ENCODE data around the gene SLC12A3. TPM values are rescaled to one million over a fixed set of nuclear protein-coding genes. Genes with fewer than 3 reads are reported as not detected.

Gene SLC12A3, protein sequence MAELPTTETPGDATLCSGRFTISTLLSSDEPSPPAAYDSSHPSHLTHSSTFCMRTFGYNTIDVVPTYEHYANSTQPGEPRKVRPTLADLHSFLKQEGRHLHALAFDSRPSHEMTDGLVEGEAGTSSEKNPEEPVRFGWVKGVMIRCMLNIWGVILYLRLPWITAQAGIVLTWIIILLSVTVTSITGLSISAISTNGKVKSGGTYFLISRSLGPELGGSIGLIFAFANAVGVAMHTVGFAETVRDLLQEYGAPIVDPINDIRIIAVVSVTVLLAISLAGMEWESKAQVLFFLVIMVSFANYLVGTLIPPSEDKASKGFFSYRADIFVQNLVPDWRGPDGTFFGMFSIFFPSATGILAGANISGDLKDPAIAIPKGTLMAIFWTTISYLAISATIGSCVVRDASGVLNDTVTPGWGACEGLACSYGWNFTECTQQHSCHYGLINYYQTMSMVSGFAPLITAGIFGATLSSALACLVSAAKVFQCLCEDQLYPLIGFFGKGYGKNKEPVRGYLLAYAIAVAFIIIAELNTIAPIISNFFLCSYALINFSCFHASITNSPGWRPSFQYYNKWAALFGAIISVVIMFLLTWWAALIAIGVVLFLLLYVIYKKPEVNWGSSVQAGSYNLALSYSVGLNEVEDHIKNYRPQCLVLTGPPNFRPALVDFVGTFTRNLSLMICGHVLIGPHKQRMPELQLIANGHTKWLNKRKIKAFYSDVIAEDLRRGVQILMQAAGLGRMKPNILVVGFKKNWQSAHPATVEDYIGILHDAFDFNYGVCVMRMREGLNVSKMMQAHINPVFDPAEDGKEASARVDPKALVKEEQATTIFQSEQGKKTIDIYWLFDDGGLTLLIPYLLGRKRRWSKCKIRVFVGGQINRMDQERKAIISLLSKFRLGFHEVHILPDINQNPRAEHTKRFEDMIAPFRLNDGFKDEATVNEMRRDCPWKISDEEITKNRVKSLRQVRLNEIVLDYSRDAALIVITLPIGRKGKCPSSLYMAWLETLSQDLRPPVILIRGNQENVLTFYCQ
- 0.16 TPM in 1 of 2 replicates, not detected in the other for total RNA-seq
- polyA plus RNA-seq (2012): 0.06 TPM

DNA sequence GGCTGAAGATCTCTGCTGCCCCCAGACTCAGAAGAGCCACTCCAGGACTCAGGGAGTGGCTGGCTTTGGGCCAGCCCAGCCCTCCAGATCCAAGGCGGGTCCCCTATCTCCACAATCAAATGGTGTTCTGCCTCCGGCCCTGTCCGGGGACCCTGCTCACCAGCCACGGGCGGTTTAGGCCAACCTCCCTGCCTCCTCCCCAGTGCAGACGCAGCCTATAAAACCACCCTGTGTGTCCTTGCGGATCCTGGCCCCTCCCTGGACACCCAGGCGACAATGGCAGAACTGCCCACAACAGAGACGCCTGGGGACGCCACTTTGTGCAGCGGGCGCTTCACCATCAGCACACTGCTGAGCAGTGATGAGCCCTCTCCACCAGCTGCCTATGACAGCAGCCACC, at the start of gene SLC12A3:
TSS of gene SLC12A3 (plus strand) at position 248 of the 400 bp plus-strand sequence. CDS start at position 277, 29 bp downstream.
- no peak for DNase-seq (ENCODE audit: low read depth)

DNA sequence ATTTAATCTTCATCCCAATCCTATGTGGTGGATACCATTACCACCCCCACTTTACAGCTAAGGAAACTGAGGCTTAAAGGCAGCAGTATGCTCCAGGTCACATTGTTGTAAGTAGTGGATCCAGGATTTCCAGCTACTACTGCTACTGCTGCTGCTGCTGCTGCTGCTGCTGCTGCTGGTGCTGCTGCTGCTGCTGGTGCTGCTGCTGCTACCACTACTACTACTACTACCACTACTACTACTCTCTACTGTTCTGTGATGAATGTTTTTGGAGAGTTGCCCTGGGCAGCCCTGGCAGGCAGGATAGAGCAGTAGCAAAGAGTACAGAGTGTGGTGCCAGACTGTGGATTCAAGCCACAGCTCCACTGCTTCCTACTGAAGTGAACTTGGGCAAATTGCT, 49.3 kb upstream of the SLC12A3 start:
- no peak for DNase-seq (ENCODE audit: low read depth)

DNA sequence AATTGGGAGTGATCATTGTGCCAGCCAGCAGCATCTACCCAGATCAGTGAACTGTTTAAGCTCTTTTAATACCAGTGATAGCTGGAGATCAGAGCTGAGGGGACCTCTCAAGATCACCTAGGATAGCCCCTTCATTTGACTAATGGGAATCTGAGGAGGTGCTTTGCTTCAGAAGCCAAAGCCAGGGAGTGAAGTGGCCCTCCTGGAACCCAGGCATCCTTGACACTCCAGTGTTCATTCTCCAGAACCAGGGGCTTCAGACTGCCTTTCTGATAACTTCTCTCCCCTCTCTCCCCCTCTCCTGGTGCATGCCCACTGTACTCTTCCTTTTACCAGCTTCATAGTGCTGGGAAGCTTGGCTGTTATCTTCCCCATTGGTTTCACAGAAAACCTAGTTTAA, 48.0 kb upstream of the SLC12A3 start:
- no peak for DNase-seq (ENCODE audit: low read depth)

DNA sequence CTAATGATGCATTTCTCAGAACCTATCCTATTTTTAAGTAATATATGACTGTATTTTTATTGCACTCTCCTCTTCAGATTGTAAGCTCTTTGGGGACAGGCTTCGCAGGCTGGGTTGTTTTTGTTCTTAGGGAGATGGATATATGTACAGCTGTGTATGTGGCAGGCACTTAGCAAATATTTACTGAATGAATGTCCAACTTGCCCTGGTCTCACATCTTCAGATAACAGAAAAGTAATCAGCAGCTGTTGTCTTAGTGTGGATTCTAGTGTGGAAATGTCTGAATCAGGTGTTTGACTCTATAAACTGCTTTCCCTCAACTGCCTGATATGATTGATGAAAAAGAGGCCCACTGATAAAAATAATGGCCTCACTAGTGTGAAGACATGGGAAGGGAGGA, 47.1 kb upstream of the SLC12A3 start:
- no peak for DNase-seq (ENCODE audit: low read depth)

DNA sequence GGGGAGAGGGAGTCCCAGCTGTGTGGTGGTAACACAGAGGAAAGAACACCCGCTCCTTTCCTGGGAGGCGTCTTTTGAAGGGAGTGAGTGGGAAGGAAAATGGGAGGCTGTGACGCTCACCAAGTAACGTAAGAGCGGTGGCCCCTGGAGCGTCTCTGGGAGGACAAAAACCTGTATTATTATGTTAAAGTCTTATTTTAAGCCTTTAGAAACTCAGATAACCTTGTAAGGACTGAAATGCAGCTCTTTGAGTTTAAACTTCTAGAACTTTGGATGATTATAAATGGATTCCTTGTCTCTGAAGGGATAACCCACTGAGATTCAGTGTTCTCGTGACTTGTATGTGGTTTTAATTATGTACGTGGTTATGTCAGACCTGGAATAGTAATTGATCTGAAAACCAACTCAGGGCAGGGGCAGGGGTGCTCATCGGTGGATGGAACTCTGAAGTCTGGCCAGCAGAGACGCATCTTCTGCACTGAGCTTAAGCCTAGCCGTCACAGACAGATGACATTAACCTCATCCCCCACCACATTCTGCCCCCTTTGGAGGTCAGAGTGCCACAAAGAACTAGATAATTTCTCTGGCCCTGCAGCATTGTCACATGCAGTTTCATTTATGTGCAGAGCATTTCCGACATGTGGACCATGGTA, 41.8 kb upstream of the SLC12A3 start:
- no peak for DNase-seq (ENCODE audit: low read depth)

DNA sequence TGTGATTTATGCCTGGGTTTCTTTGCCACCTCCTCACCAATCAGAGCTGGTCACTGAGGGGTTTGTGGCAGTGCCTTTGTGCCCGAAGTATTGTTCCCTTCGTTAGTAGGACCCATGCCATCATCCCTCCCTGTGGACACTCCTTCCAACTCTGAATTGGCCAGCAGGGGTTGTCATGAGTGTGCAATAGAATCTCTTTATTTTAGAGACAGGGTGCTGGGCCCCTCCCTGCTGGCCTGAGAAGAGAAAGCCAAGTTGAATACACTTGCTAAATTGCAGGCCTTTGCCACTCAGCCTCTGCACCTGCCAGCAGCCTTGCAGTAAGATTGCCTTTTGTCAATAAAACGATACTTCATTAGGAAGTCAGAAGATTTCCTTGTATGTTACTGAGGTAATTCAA, 40.7 kb upstream of the SLC12A3 start:
- DNase-seq (ENCODE audit: low read depth): peak; percentile 63

DNA sequence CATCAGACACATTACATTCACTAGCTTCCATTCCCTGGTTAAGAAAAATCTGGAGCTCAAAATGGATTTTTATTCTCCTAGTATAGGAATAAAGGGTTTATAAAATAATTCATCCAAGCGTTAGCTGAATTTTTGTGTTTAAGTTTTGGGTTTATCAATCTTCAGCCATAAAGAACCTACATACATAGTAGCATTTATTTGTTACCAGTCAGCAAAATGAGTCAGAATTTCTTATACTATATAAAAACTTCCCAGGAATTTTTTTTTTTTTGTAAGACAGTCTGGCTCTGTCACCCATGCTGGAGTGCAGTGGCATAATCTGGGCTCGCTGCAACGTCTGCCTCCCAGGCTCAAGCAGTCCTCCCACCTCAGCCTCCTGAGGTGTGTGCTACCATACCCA, 40.2 kb upstream of the SLC12A3 start:
- DNase-seq (ENCODE audit: low read depth): no peak

DNA sequence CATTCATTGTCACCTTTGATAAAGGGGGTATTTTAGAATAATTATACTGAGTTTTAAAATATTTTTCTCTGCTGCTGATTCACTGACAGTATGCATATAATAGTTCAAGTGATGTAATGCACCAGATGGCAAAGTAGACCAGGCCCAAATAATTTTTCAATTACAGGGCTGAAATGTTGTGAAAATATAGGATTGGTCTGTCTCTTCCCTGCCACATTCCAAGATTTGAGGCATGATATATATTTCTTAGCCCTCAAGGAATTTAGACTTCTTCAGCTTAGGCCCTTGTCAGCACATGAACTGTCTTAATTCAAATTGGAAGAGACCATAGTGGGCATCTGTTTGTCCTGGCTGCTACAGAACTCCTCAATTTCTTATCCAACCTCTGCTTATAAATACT, 39.2 kb upstream of the SLC12A3 start:
- DNase-seq (ENCODE audit: low read depth): no peak

DNA sequence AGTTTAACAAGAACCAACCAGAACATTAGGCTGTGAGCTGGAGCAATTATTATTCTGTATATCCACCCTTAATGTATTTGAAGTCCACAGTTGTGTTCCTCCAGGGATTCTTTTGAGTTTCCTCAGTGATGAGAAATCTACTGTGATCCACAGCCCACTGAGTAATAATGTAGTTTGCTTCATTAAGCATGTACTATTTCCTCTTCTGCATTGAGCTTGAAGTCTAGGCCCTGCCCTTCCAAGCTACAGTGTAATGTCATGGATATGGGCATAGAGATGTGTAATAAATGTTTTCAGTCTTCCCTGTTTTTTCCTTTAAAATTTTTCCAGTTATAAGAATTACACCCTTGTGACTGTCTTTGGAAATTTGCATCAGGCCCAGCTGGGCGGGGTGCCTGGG, 36.4 kb upstream of the SLC12A3 start:
- DNase-seq (ENCODE audit: low read depth): no peak

DNA sequence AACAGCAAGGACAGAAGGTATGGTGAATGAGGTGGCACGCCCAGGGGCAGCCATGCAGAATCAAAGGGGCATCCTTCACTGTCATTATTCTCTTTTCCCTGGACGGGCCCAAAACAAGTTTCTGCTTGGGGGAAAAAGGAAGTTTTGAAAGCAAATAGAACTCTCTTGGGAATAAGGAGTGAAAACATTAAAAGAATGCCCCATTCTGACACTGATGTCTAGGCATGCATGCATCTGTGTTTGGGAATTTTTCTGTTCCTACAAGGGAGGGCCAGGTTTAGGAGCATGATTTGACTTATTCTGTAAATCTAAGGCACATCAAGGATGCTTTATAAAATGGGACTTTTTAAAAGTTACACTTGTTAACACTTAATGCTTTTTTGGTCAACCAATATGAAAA, 34.3 kb upstream of the SLC12A3 start:
- no peak for DNase-seq (ENCODE audit: low read depth)

DNA sequence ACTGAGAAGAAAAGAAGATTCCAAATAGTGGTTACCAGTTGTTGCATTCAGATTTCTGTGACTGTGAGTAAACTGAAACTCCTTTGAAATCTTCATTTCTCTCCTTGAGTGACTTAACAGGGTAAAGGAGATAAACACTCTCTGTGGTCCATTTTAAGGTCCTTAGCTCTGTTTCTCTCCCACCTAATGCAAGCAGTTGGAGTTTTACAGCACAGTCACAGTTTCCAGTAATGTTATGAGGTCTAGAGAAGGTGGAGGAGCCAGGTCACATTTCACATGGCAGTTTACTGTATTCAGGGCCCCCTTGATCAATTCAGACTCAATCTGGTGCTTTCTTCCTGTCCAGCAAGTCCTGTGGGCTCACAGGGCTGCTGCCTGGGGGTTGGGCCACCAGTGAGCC, 32.2 kb upstream of the SLC12A3 start:
- DNase-seq (ENCODE audit: low read depth): no peak

DNA sequence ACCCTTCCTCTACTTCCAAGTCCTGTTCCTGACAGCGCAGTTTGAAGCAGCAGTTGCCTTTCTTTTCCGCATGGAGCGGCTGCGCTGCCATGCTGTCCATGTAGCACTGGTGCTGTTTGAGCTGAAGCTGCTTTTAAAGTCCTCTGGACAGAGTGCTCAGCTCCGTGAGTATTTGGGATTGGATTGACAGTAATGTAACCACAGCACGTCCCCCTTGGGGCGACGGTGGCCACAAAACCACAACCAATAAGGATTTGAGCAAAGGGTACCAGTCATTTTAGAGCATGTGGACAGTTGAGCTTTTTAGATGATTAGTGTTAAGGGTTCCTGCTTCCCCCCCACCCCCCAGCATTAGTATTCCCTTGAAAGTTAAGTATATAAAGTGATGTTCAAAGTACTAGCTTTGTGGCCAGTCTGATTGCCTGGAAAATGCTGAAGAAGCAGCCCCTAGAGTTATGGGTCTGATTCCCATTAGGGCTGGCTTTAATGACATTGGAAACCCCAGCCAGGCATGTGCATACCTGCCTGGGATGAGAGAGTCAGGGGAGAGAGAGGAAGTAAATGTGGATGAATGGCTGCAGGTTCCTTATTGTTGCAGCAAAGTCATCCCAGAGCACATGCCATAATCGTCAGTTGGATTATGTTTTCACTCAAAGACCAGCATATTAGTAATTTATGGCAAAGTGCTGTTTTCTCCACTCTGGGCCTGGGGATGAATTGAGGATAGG, 31.6 kb upstream of the SLC12A3 start:
- DNase-seq (ENCODE audit: low read depth): peak; percentile 58

DNA sequence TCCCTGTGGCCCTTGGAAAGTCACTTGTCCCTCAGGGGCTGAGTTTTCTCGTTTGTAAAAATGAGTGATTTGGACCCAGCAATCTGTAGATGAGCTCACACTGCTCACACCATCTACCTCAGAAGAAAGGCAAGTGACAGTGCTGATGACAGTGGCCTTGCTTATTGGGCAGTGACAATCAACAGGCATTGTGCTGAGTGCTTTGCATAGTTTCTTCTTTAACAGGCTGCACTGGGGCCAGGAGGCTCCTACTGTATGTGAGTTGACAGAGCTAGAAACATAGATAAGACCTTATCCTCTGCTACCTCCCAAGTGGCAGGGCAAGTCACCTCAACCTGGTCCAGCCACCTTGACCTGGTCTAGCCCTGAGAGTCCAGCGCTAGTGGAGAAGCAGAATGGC, 29.7 kb upstream of the SLC12A3 start:
- no peak for DNase-seq (ENCODE audit: low read depth)

DNA sequence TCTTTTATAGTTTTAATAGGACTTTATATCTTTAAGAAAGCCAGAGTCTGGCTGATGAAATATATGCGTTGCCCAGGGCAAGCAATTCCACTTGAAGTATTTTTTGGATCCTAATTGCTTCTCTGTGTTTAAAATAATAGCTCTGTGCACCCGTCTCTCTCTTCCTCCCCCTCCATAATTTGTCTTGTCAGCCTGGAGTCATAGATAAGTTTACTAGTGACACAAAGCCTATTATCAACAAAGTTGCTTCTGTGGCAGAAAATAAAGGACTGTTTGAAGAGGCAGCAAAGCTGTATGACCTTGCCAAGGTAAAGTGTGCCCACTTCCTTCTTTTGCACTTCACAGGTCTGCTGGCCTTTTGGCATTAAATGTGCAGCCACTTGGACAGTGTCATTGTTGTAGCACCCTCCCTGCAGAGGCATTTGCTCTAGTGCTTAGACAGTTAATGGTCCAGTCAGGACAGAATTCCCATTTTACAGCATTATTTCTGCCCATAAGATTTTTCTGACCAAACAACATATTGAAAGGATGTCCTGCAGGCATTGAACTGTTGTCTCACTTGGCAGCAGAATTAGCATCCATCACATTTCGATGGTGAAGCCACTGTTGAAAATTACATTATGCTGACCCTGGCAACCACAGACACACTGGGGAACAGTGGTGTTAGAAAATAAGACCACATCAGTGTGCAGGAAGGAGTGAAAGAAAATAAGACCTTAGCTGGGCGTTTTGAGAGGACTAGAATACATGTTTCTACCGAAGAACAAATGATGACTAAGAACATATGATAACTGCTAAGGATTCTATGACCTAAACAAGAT, 28.4 kb upstream of the SLC12A3 start:
- no peak for DNase-seq (ENCODE audit: low read depth)

DNA sequence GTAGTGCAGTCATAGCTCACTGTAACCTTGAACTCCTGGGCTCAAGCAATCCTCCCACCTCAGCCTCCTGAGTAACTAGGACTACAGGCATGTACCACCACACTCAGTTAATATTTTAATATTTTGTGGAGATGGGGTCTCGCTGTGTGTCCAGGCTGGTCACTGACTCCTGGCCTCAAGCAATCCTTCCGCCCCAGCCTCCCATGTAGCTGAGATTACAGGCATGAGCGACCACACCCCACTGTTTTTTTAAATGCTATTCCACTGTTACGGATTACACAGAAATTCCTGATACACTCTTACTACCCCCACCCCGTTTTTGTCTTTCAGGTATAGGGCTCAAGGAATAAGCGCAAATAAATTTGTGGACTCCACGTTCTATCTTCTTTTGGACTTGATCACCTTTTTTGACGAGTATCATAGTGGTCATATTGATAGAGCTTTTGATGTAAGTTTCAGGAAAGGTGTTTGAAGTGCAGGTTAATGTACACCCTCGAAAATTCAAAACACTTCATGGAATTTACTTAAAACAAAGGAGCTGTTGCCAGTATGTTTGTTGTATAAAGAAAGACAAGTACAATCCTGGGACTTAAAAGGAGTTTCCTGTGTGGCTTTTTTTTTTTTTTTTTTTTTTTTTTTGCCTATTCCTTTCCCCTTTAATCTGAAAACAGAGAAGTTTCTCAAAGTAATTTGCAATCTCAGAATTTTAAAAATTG, 26.2 kb upstream of the SLC12A3 start:
- no peak for DNase-seq (ENCODE audit: low read depth)

DNA sequence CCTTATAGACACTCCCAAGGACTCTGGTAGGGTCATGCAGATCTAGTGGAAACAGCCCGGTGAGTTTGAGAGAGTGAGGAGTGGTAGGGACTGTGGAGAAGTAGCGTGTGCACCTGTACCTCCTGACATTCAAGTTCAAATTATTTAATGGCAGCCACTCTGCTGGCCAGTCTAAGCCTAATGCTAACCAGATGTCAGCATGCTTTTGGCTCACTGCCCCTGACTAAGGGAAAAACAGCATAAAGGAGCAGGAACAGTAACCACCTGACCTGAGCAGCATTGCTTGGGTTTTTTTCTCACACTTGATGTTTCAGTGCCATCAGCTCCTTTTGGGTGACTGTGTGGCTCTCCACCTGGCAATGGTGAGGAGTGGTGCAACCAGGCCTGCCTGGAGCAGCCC, 23.8 kb upstream of the SLC12A3 start:
- DNase-seq (ENCODE audit: low read depth): no peak

DNA sequence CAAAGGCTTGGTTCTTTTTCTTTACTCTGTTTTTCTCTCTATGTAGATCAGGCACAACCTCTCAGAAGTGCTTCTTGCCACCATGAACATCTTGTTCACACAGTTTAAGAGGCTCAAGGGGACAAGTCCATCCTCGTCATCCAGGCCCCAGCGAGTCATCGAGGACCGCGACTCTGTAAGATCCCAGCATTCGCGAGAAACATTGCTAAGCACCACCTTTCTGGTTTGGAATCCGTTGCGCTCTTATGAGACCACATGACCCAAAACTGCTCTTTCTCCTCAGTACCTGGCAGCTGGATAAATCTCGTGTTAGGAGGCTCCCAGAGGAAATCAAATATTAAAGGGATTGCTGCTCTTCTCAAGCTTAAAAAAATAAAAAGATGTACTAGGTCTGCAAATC, 23.3 kb upstream of the SLC12A3 start:
- no peak for DNase-seq (ENCODE audit: low read depth)

DNA sequence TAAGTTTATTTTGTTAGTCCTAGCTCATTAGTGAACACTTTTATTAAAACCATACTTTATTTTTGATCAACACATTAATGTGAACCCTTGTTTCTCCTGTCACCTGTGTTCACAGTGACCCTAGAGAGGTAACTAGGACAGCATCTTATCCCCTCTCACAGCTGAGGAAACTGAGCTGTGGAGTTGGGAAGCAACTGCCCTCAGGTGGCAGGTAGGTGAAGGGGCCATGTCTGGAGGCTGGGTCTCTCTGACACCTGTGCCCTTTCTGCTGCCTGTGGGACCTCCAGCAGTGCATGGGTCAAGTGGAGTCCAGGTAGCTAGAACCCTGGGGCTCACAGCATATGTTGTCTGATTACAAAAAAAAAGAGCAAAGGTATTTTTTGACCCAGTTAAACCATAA, 22.9 kb upstream of the SLC12A3 start:
- no peak for DNase-seq (ENCODE audit: low read depth)

DNA sequence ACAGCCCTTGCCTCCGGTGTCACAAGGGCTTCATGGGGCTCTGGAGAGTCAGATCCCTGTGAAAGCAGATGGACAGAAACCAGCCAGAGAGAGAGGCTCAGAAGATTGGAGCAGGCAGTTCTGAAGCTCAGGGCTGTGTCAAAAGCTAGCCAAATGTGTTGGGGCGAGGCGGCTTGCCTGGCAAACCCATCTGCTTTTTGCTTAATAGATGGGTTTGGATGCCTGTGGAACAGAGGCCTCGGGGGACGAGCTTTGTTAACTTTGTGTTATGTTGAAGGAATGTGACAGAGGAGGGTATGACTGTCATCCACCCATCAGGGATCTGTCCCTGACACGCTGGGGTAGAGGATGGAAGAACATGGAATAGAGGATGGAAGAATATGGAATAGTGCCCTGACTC, 21.0 kb upstream of the SLC12A3 start:
- DNase-seq (ENCODE audit: low read depth): no peak
